NCI-H2196 treated with DMSO at 0.1 percent for 48 hours (cell line): Measurements from ENCODE around the gene OST4.
A peak's percentile ranks its signal among the peaks of the same experiment; 100 is the strongest.

ENCODE experiments used
- DNase-seq: peaks from one replicate; lab custom pipeline; 2025; ENCODE audit not compliant: unreplicated experiment; lab: John Stamatoyannopoulos, UW

OST4 gene

GRCh38 chr2:27093430-27094352 lies 22.2 kb upstream of the OST4 start:
- DNase-seq, result no peak

- no peak for DNase-seq
Measured at GRCh38 chr2:27092696-27093429, 21.4 kb upstream of the OST4 start.

GRCh38 chr2:27091746-27092695 lies 20.6 kb upstream of the OST4 start:
- DNase-seq, result no peak

GRCh38 chr2:27089111-27089954 lies 17.9 kb upstream of the OST4 start:
- no peak for DNase-seq

- no peak for DNase-seq
Measured at GRCh38 chr2:27088634-27089033, 17.2 kb upstream of the OST4 start.

- no peak for DNase-seq
Measured at GRCh38 chr2:27087823-27088410, 16.5 kb upstream of the OST4 start.

GRCh38 chr2:27086724-27087593 lies 15.5 kb upstream of the OST4 start, which contains the start of gene KHK:
Gene KHK, plus strand, starts transcription at chr2:27086772. Its CDS starts 488 bp downstream, at chr2:27087260.
- DNase-seq, result peak; percentile 36

GRCh38 chr2:27086090-27086723 lies 14.8 kb upstream of the OST4 start:
- DNase-seq, result peak; percentile 85

- peak; percentile 6 for DNase-seq
Measured at GRCh38 chr2:27085673-27086089, 14.2 kb upstream of the OST4 start.

- DNase-seq, result no peak
Measured at GRCh38 chr2:27085062-27085672, 13.7 kb upstream of the OST4 start.

- no peak for DNase-seq
Measured at GRCh38 chr2:27084297-27085061, 13.0 kb upstream of the OST4 start.

GRCh38 chr2:27083410-27084296 lies 12.2 kb upstream of the OST4 start:
- DNase-seq, result no peak

GRCh38 chr2:27082773-27083409 lies 11.4 kb upstream of the OST4 start:
- no peak for DNase-seq

- DNase-seq, result no peak
Measured at GRCh38 chr2:27081984-27082772, 10.7 kb upstream of the OST4 start.

- no peak for DNase-seq
Measured at GRCh38 chr2:27080603-27080936, 9.1 kb upstream of the OST4 start.
